ENCODE results near the gene KCNQ1.

DNA sequence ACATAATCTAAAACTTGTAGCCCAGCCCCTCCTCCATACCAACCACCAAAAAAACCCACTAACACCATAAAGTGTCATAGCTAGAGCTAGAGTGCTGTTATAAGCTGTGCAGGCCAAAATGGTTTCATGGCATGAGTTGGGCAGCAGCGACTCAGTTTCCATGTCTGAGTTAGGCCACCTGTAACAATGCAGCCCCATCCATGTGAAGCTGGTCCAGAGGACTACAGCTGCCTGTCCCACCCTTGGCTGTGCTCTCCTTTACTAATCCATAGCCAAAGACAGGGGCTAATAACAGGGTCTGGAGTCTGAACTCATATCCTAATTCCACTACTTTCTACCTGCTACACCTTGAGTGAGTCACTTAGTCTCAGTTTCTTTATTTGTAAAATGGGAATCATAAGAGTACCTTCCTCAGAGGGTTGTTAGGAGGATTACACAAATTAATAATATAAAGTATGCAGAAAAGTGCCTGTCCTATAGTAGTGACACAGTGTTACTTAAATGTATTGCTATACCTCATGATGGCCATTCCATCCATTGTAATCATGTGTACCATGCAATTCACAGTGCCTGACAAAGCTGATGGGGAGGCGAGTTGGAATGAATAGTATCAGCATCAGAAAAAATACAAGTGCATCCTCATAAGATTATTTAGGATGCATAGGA is 234.3 kb downstream of the KCNQ1 start:
- TF ChIP-seq POLR2A (IDR thresholded peaks at IDR 0.05) = no peak
- no peak for TF ChIP-seq CTCF (IDR thresholded peaks at IDR 0.05)

Data from gastroesophageal sphincter (tissue), 3 donors.